ENCODE measurements around the gene CPD.

The CPD gene

DNA sequence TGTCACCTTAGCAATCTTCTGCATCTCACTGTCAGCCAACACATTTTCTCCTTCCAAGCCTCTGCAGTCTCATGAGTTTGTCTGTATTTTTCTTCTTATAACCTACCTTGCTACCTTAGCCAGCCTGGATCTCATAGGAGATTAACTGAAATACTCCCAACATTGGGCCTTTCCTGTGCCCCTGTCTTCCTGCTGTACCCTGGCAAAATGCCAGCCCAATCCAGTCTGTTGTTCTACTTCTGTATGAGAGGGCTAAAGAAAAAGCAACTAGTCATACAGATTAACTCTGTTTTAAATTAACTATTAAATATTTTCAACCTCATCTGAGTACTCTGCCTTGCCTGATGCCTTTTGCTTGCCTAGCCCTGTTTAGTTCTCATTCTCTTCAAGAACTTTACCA is 116.9 kb downstream of the CPD start:
- DNase-seq (ENCODE audit: low read depth in 2 of 3, low spot score in 1 of 3) = no peak

DNA sequence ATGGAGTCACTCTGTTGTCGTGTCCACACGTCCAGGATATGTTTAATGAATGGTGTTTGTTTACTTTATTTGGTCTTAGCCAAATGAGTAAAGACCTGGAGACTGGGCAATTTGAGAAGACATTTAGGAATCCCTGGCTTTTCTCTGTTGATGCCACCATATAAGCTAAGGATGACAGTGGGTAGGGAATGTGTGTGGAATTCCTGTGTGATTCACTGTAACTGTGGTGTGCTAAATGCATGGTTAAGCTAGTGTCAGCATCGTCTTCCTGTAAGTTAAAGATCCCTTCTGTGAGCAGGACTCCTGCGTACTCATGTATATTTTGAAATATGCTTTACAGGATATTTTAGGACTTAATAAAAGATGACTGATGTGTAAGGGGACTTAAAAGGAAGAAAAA is 124.8 kb downstream of the CPD start:
- no peak for DNase-seq (ENCODE audit: low read depth in 2 of 3, low spot score in 1 of 3)

DNA sequence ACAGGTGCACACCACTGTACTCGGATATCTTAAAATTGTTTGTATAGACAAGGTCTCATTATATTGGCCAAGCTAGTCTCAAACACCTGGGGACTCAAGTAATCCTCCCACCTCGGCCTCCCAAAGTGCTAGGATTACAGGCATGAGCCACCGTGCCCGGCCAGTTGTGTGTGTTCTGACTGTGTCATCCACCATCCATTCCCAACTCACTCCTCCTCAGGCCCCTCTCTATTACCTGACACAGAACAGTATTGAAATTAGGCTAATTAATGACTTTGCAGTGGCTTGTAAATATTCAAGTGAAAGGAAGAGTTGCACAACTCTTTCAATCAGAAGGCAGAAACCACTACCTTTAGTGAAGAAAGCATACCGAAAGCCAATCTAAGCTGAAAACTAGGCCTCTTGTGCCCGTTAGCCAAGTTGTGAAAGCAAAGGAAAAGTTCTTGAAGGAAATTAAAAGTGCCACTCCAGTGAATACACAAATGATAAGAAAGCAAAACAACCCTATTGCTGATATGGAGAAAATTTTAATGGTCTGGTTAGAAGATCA is 127.2 kb downstream of the CPD start:
- DNase-seq (ENCODE audit: low read depth in 2 of 3, low spot score in 1 of 3) = no peak

GRCh38 chr17:30506481-30506880 is 127.8 kb downstream of the CPD start:
- no peak for DNase-seq (ENCODE audit: low read depth in 2 of 3, low spot score in 1 of 3)

GRCh38 chr17:30513346-30513745 is 134.6 kb downstream of the CPD start:
- DNase-seq (ENCODE audit: low read depth in 2 of 3, low spot score in 1 of 3) = no peak

DNA sequence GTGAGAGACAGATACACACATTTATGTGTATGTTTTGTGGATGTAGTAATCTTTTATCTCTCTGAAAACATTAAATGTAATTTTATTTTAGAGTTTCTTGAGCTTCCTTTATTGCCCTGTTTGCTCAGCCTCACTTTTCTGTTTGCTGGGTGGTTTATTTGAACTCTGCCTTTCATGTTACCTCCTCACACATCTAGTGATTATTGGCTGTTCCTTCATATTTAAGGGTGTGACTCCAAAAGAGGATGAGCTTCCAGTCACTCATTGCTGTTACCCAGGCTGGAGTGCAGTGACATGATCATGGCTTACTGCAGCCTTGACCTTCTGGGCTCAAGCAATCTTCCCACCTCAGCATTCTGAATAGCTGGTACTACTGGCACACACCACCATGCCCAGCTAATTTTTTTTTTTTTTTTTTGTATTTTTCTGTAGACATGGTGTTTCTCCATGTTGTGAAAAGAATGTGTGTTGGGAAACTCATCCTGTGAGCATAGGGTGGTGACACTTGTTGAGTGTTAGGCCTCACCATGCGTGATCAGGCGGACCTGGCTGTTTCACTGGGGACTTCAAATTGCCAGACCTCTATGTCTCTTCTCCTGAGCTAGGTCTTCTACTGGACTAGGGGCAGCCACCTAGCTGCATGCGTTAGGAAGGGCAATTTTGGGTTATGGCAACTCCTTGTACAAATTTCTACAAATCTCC is 136.3 kb downstream of the CPD start:
- DNase-seq (ENCODE audit: low read depth in 2 of 3, low spot score in 1 of 3) = no peak

DNA sequence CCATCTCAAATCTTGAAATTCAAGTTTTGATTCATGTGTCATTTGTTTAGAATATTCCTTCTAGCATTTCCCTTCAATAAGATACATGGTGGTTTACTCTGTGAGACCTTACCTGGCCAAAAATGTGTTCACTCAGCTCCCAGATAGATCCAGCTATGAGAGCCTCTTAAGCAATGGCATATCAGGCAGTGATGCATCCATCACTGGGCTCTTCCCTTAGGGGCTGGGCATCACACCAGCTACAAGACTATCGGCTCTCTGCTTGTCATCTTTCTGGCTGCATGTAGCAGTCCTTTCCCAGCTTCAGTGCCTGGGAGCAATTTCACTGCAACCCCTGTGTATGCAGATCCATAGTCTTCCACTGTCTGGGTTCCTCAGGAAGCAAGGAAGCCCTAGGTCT is 139.1 kb downstream of the CPD start:
- DNase-seq (ENCODE audit: low read depth in 2 of 3, low spot score in 1 of 3) = no peak

- no peak for DNase-seq (ENCODE audit: low read depth in 2 of 3, low spot score in 1 of 3)
Measured at GRCh38 chr17:30519166-30519565, 140.4 kb downstream of the CPD start.
